H9 (cell line): ENCODE measurements around the gene KIF6. TPM values are rescaled to one million over a fixed set of nuclear protein-coding genes. Genes with fewer than 3 reads are reported as not detected.

Experiments used
- DNase-seq: peaks from one replicate; pipeline ENCODE4 v3.0.0-alpha.2; 2017
- H2AFZ ChIP-seq: one replicate; pipeline ENCODE4 v1.6.1; 2013; ENCODE audit warnings: mild to moderate bottlenecking, low read length, control low read depth, moderate library complexity
- H2AK5ac ChIP-seq: 2 replicates; pipeline ENCODE4 v1.6.1; 2013; ENCODE audit warnings: low read length, control low read depth, mixed read lengths; ENCODE audit not compliant: insufficient read length
- H2BK120ac ChIP-seq: one replicate; pipeline ENCODE4 v1.6.1; 2013; ENCODE audit warnings: low read depth, mild to moderate bottlenecking, low read length, control low read depth, inconsistent platforms; ENCODE audit not compliant: poor library complexity, severe bottlenecking
- H2BK12ac ChIP-seq: 2 replicates; pipeline ENCODE4 v1.6.1; 2013; ENCODE audit warnings: low read length, control low read depth, mixed read lengths, low read depth; ENCODE audit not compliant: insufficient read length
- H2BK15ac ChIP-seq: 2 replicates; pipeline ENCODE4 v1.6.1; 2013; ENCODE audit warnings: low read depth, low read length, control low read depth
- H2BK20ac ChIP-seq: one replicate; pipeline ENCODE4 v1.6.1; 2013; ENCODE audit warnings: low read depth, mild to moderate bottlenecking, low read length, control low read depth, inconsistent platforms; ENCODE audit not compliant: poor library complexity, severe bottlenecking
- H2BK5ac ChIP-seq: 2 replicates; pipeline ENCODE4 v1.6.1; 2013; ENCODE audit warnings: low read length, control low read depth, mixed read lengths; ENCODE audit not compliant: insufficient read length
- H3K14ac ChIP-seq: 2 replicates; pipeline ENCODE4 v1.6.1; 2013; ENCODE audit warnings: low read length, control low read depth; ENCODE audit not compliant: insufficient read depth
- H3K18ac ChIP-seq: 2 replicates; pipeline ENCODE4 v1.6.1; 2013; ENCODE audit warnings: low read depth, mild to moderate bottlenecking, mixed read lengths, low read length, control low read depth; ENCODE audit not compliant: insufficient read length
- H3K23ac ChIP-seq: 2 replicates; pipeline ENCODE4 v1.6.1; 2013; ENCODE audit warnings: low read length, control low read depth, mixed read lengths, low read depth; ENCODE audit not compliant: insufficient read length
- H3K23me2 ChIP-seq: 2 replicates; pipeline ENCODE4 v1.6.1; 2013; ENCODE audit warnings: low read depth, mild to moderate bottlenecking, mixed read lengths, low read length, control low read depth; ENCODE audit not compliant: insufficient read length, poor library complexity, severe bottlenecking
- H3K27ac ChIP-seq: 2 replicates; pipeline ENCODE4 v1.5.1; 2013; ENCODE audit warnings: low read length, control low read depth, mixed read lengths, low read depth; ENCODE audit not compliant: insufficient read length
- H3K27me3 ChIP-seq: 2 replicates; pipeline ENCODE4 v1.6.1; 2013; ENCODE audit warnings: low read length, control low read depth, inconsistent platforms; ENCODE audit not compliant: insufficient read depth
- H3K4ac ChIP-seq: 2 replicates; pipeline ENCODE4 v1.6.1; 2013; ENCODE audit warnings: low read depth, mild to moderate bottlenecking, control low read depth, inconsistent platforms, low read length, moderate library complexity
- H3K4me1 ChIP-seq: 2 replicates; pipeline ENCODE4 v1.6.1; 2013; ENCODE audit warnings: low read length, control low read depth, inconsistent platforms; ENCODE audit not compliant: insufficient read depth
- H3K4me2 ChIP-seq: 2 replicates; pipeline ENCODE4 v1.6.1; 2013; ENCODE audit warnings: low read length, control low read depth, mixed read lengths; ENCODE audit not compliant: insufficient read length, insufficient read depth
- H3K56ac ChIP-seq: 2 replicates; pipeline ENCODE4 v1.6.1; 2013; ENCODE audit warnings: low read depth, mild to moderate bottlenecking, mixed read lengths, low read length, control low read depth; ENCODE audit not compliant: insufficient read length
- H3K79me1 ChIP-seq: 2 replicates; pipeline ENCODE4 v1.6.1; 2013; ENCODE audit warnings: low read depth, mild to moderate bottlenecking, moderate library complexity, low read length, control low read depth, inconsistent platforms; ENCODE audit not compliant: insufficient read depth, poor library complexity, severe bottlenecking
- H3K79me2 ChIP-seq: 2 replicates; pipeline ENCODE4 v1.6.1; 2013; ENCODE audit warnings: low read length, control low read depth, inconsistent platforms; ENCODE audit not compliant: insufficient read depth
- H3K9ac ChIP-seq: 2 replicates; pipeline ENCODE4 v1.6.1; 2013; ENCODE audit warnings: low read length, control low read depth, mixed read lengths; ENCODE audit not compliant: insufficient read length; ENCODE audit errors: extremely low read depth
- H3K9me3 ChIP-seq: one replicate; pipeline ENCODE4 v1.6.1; 2013; ENCODE audit warnings: low read depth, low read length, inconsistent platforms; ENCODE audit not compliant: control insufficient read depth
- H3T11ph ChIP-seq: one replicate; pipeline ENCODE4 v1.6.1; 2013; ENCODE audit warnings: mild to moderate bottlenecking, low read length, control low read depth, inconsistent platforms
- H4K20me1 ChIP-seq: one replicate; pipeline ENCODE4 v1.6.1; 2013; ENCODE audit not compliant: control insufficient read depth, insufficient read length, insufficient read depth
- H4K5ac ChIP-seq: 2 replicates; pipeline ENCODE4 v1.6.1; 2013; ENCODE audit warnings: low read depth, mild to moderate bottlenecking, mixed read lengths, low read length, control low read depth; ENCODE audit not compliant: insufficient read length
- H4K8ac ChIP-seq: replicated peaks from 2 replicates; pipeline ENCODE4 v1.6.1; 2013; ENCODE audit warnings: low read length, control low read depth, mixed read lengths, low read depth; ENCODE audit not compliant: insufficient read length
- H4K91ac ChIP-seq: 2 replicates; pipeline ENCODE4 v1.6.1; 2013; ENCODE audit warnings: low read depth, mild to moderate bottlenecking, moderate library complexity, mixed read lengths, low read length, control low read depth; ENCODE audit not compliant: insufficient read length
- H3K27ac Mint-ChIP-seq, 3 experiments: 2 replicates in 2 of 3; 3 replicates in 1 of 3; pipeline ENCODE4 v1.8.0; 2020 to 2021; ENCODE audit warnings: mixed read lengths in 3 of 3, mild to moderate bottlenecking in 1 of 3, moderate library complexity in 1 of 3
- H3K27me3 Mint-ChIP-seq: 2 replicates; pipeline ENCODE4 v1.8.0; 2021; ENCODE audit warnings: low read depth, mild to moderate bottlenecking, moderate library complexity, mixed read lengths
- H3K36me3 Mint-ChIP-seq, 3 experiments: 2 replicates in 2 of 3; 3 replicates in 1 of 3; pipeline ENCODE4 v1.8.0; 2020 to 2021; ENCODE audit warnings: low read depth in 3 of 3, mixed read lengths in 3 of 3; ENCODE audit not compliant: insufficient read depth in 1 of 3
- H3K4me1 Mint-ChIP-seq, 2 experiments: 2 replicates each; pipeline ENCODE4 v1.8.0; 2020; ENCODE audit warnings: mixed read lengths in 2 of 2
- H3K4me3 Mint-ChIP-seq, 2 experiments: 2 replicates in 1 of 2; 3 replicates in 1 of 2; pipeline ENCODE4 v1.8.0; 2020 to 2021; ENCODE audit warnings: mild to moderate bottlenecking in 2 of 2, mixed read lengths in 2 of 2, moderate library complexity in 1 of 2
- H3K9me3 Mint-ChIP-seq, 2 experiments: 2 replicates in 1 of 2; 3 replicates in 1 of 2; pipeline ENCODE4 v1.8.0; 2020; ENCODE audit warnings: mild to moderate bottlenecking in 2 of 2, mixed read lengths in 2 of 2, moderate library complexity in 1 of 2
- CTCF ChIP-seq: fragments of 200-600 bp; sonication (generic); conservative IDR thresholded peaks from 3 replicates; pipeline ENCODE4 v1.8.0; 2021; ENCODE audit warnings: antibody characterized with exemption, mild to moderate bottlenecking
- WGBS: extraction: QIAGEN DNeasy Blood & Tissue Kit; methylation state at CpG from one replicate; pipeline ENCODE4 v1.1.7; 2013; ENCODE audit warnings: missing lambda C conversion rate, low lambda C conversion rate, mixed read lengths; ENCODE audit not compliant: insufficient read length; ENCODE audit errors: extremely low coverage; 5-methylcytosine and 5-hydroxymethylcytosine counted together
- total RNA-seq: library from RNA; stranded (reverse); gene quantifications from 2 replicates; pipeline ENCODE4 v1.2.1, GENCODE V29; 2021

The KIF6 gene
- total RNA-seq, 1 experiment from 2014 or later, result 0.63 TPM

GRCh38 chr6:39452306-39453145 is 272.7 kb downstream of the KIF6 start:
- no peak overlapping the region for H3K18ac ChIP-seq
- H3K14ac ChIP-seq, result no peak overlapping the region
- H2BK5ac ChIP-seq, result no peak overlapping the region
- no peak overlapping the region for H2BK12ac ChIP-seq
- WGBS, result no CpG with 5 or more reads among the region's 5 CpGs
- no peak for TF ChIP-seq CTCF
- no peak overlapping the region for H3K56ac ChIP-seq
- H2BK20ac ChIP-seq, result no peak overlapping the region
- H2BK120ac ChIP-seq, result no peak overlapping the region
- H3K36me3 Mint-ChIP-seq, result peaks cover 5 to 18% (median 7%) of the 10 kb centered on the region in 3 experiments; a peak in 5 of 7 replicates
- H3K27me3 Mint-ChIP-seq, result no peaks in the 10 kb centered on the region
- no peak overlapping the region for H2AK5ac ChIP-seq
- H3K27me3 ChIP-seq, result no peaks in the 10 kb centered on the region
- H3K4me2 ChIP-seq, result no peak overlapping the region
- H3K79me2 ChIP-seq, result no peaks in the 10 kb centered on the region
- no peaks in the 10 kb centered on the region for H3K23me2 ChIP-seq
- H3K4me1 Mint-ChIP-seq, result peaks cover 5 to 7% of the 10 kb centered on the region in 2 experiments; a peak in 3 of 4 replicates
- DNase-seq, result no peak
- no peak overlapping the region for H3K27ac ChIP-seq
- H4K20me1 ChIP-seq, result no peaks in the 10 kb centered on the region
- no peak overlapping the region for H4K91ac ChIP-seq
- no peak overlapping the region for H4K5ac ChIP-seq
- H3K4ac ChIP-seq, result no peak overlapping the region
- H3K9me3 ChIP-seq, result no peaks in the 10 kb centered on the region
- H4K8ac ChIP-seq, result no peak overlapping the region
- no peaks in the 10 kb centered on the region for H3K79me1 ChIP-seq
- H3K9me3 Mint-ChIP-seq, result peaks cover 14 to 17% of the 10 kb centered on the region in 2 experiments
- no peaks in the 10 kb centered on the region for H3K4me1 ChIP-seq
- H2BK15ac ChIP-seq, result no peak overlapping the region
- H3K23ac ChIP-seq, result no peak overlapping the region
- H3T11ph ChIP-seq, result no peak overlapping the region
- no peak overlapping the region for H3K4me3 Mint-ChIP-seq
- no peak overlapping the region for H2AFZ ChIP-seq
- H3K27ac Mint-ChIP-seq, result no peak overlapping the region
- H3K9ac ChIP-seq, result no peak overlapping the region
